SW 1271 (cell line): ENCODE results near the gene KRTAP19-1.

Experiments
- DNase-seq, 2 experiments: peaks; one replicate each; lab custom pipeline; 2025; lab: John Stamatoyannopoulos, UW

The KRTAP19-1 gene

GRCh38 chr21:30480145-30480544 is at the start of gene KRTAP19-1:
Gene KRTAP19-1, minus strand, starts transcription at chr21:30480367. Its CDS starts 50 bp downstream, at chr21:30480317.
- DNase-seq = no peak

GRCh38 chr21:30518876-30519275 is 38.7 kb upstream of the KRTAP19-1 start:
- no peak for DNase-seq

GRCh38 chr21:30515681-30516080 is 35.5 kb upstream of the KRTAP19-1 start:
- no peak for DNase-seq

GRCh38 chr21:30505621-30506205 is 25.5 kb upstream of the KRTAP19-1 start:
- DNase-seq = peak in 1 of 2 experiments; percentile 3

- DNase-seq = no peak
These were observed 21.9 kb upstream of the KRTAP19-1 start, which contains the start of gene KRTAP19-5 for GRCh38 chr21:30502041-30502440. Gene KRTAP19-5, minus strand, starts transcription at chr21:30502141. Its CDS starts 51 bp downstream, at chr21:30502090.

GRCh38 chr21:30497065-30497464 is 16.9 kb upstream of the KRTAP19-1 start, which contains the start of gene KRTAP19-4:
Gene KRTAP19-4, minus strand, starts transcription at chr21:30497165. Its CDS starts 55 bp downstream, at chr21:30497110.
- no peak for DNase-seq

- DNase-seq = no peak
These were observed 11.8 kb upstream of the KRTAP19-1 start, which contains the start of gene KRTAP19-3 for GRCh38 chr21:30491963-30492428. Gene KRTAP19-3, minus strand, starts transcription at chr21:30492013. Its CDS starts 56 bp downstream, at chr21:30491957.

- no peak for DNase-seq
These were observed 7.2 kb upstream of the KRTAP19-1 start, which contains the start of gene KRTAP19-2 for GRCh38 chr21:30487336-30487735. Gene KRTAP19-2, minus strand, starts transcription at chr21:30487436. Its CDS starts 88 bp downstream, at chr21:30487348.

- no peak for DNase-seq
These were observed 6.0 kb upstream of the KRTAP19-1 start for GRCh38 chr21:30486180-30486579.

- DNase-seq = no peak
These were observed 2.0 kb upstream of the KRTAP19-1 start for GRCh38 chr21:30482130-30482529.

- DNase-seq = no peak
These were observed 908 bp downstream of the KRTAP19-1 start for GRCh38 chr21:30479259-30479658.

- no peak for DNase-seq
These were observed 2.2 kb downstream of the KRTAP19-1 start for GRCh38 chr21:30478004-30478403.

- DNase-seq = no peak
These were observed 11.1 kb downstream of the KRTAP19-1 start for GRCh38 chr21:30468900-30469714.

- DNase-seq = peak in 1 of 2 experiments; percentile 31
These were observed 16.5 kb downstream of the KRTAP19-1 start for GRCh38 chr21:30463713-30464112.

GRCh38 chr21:30448514-30448913 is 31.7 kb downstream of the KRTAP19-1 start:
- DNase-seq = no peak

GRCh38 chr21:30447056-30447455 is 33.1 kb downstream of the KRTAP19-1 start:
- DNase-seq = no peak

GRCh38 chr21:30444204-30444603 is 36.0 kb downstream of the KRTAP19-1 start:
- no peak for DNase-seq

GRCh38 chr21:30443226-30443625 is 36.9 kb downstream of the KRTAP19-1 start:
- DNase-seq = no peak

GRCh38 chr21:30439975-30440374 is 40.2 kb downstream of the KRTAP19-1 start, which contains the start of gene KRTAP15-1:
Gene KRTAP15-1, plus strand, starts transcription at chr21:30440275. Its CDS starts 53 bp downstream, at chr21:30440328.
- DNase-seq = no peak

GRCh38 chr21:30437010-30437565 is 43.1 kb downstream of the KRTAP19-1 start:
- no peak for DNase-seq

- peak in 1 of 2 experiments; percentile 11 for DNase-seq
These were observed 46.0 kb downstream of the KRTAP19-1 start for GRCh38 chr21:30434033-30434631.

- DNase-seq = no peak
These were observed 50.0 kb downstream of the KRTAP19-1 start, which contains the start of gene KRTAP13-4 for GRCh38 chr21:30430170-30430655. Gene KRTAP13-4, plus strand, starts transcription at chr21:30430220. Its CDS starts 56 bp downstream, at chr21:30430276.
